ENCODE results near the gene SMIM35. TPM values are rescaled to one million over a fixed set of nuclear protein-coding genes. Genes with fewer than 3 reads are reported as not detected.

Gene SMIM35
- total RNA-seq, 1 experiment from 2014 or later: not detected

- TF ChIP-seq STAT6 (CRISPR knock-in tag; conservative IDR thresholded peaks at IDR 0.05; ENCODE audit: low read depth): no peak
- TF ChIP-seq ZNF425 (CRISPR knock-in tag; conservative IDR thresholded peaks at IDR 0.05): no peak
- no peak for TF ChIP-seq RELA (CRISPR knock-in tag; IDR thresholded peaks at IDR 0.05; ENCODE audit: borderline replicate concordance)
- no peak for TF ChIP-seq GTF2I (CRISPR knock-in tag; conservative IDR thresholded peaks at IDR 0.05)
- no peak for TF ChIP-seq ARID4B (CRISPR knock-in tag; IDR thresholded peaks at IDR 0.05; ENCODE audit: borderline replicate concordance)
Measured at GRCh38 chr11:117973503-117973860, 113.3 kb downstream of the SMIM35 start (continued).

- no peak for DNase-seq (ENCODE audit: low spot score)
- Mint-ChIP-seq H3K4me1 (no peaks in the 10 kb centered on the region), H3K9me3 (no peaks in the 10 kb centered on the region), H3K27me3 (ENCODE audit: low read depth) (no peaks in the 10 kb centered on the region; the same call in 1 of the 2 replicates), H3K4me3 (no peak overlapping the region), H3K36me3 (no peaks in the 10 kb centered on the region), H3K27ac (no peak overlapping the region)
- CTCF ChIA-PET: interaction anchor here (2.2 kb wide), 1 partner anchor 81 kb away, joined by 6 read pairs; no protein-coding TSS in a partner anchor
- POLR2A ChIA-PET: no interaction called here
- ATAC-seq: no peak
- TF ChIP-seq ZNF423 (CRISPR knock-in tag; IDR thresholded peaks at IDR 0.05) (no peak), NFYB (CRISPR knock-in tag; conservative IDR thresholded peaks at IDR 0.05; ENCODE audit: low read depth) (no peak), TEAD1 (CRISPR knock-in tag; IDR thresholded peaks at IDR 0.05) (no peak), ATF1 (CRISPR knock-in tag; IDR thresholded peaks at IDR 0.05) (no peak), JAZF1 (CRISPR knock-in tag; IDR thresholded peaks at IDR 0.05) (no peak), ZNF671 (CRISPR knock-in tag; IDR thresholded peaks at IDR 0.05) (no peak), HMGA2 (CRISPR knock-in tag; IDR thresholded peaks at IDR 0.05) (no peak), FOXK1 (CRISPR knock-in tag; IDR thresholded peaks at IDR 0.05) (no peak), E2F1 (CRISPR knock-in tag; IDR thresholded peaks at IDR 0.05) (no peak), ZBTB21 (CRISPR knock-in tag; IDR thresholded peaks at IDR 0.05; ENCODE audit: borderline replicate concordance) (no peak), CBFB (CRISPR knock-in tag; IDR thresholded peaks at IDR 0.05; ENCODE audit: low read depth) (no peak), PRRX2 (CRISPR knock-in tag; IDR thresholded peaks at IDR 0.05) (no peak), NR1H2 (CRISPR knock-in tag; IDR thresholded peaks at IDR 0.05) (no peak), ZNF532 (CRISPR knock-in tag; IDR thresholded peaks at IDR 0.05; ENCODE audit: borderline replicate concordance) (no peak)
Measured at GRCh38 chr11:117972629-117973502, 113.9 kb downstream of the SMIM35 start.
